HUDEP-2 (cell line): ENCODE data around the gene DNM3.
"Not testable (repeated sequence)": the region's sequence is repeated elsewhere in the genome, so short reads cannot be mapped to it uniquely, and the experiment has no call there.

Experiments used
- DNase-seq, 76 experiments: peaks; one replicate each; lab custom pipeline; 2025; ENCODE audit not compliant: unreplicated experiment in 76 of 76; lab: John Stamatoyannopoulos, UW

Gene DNM3

DNA sequence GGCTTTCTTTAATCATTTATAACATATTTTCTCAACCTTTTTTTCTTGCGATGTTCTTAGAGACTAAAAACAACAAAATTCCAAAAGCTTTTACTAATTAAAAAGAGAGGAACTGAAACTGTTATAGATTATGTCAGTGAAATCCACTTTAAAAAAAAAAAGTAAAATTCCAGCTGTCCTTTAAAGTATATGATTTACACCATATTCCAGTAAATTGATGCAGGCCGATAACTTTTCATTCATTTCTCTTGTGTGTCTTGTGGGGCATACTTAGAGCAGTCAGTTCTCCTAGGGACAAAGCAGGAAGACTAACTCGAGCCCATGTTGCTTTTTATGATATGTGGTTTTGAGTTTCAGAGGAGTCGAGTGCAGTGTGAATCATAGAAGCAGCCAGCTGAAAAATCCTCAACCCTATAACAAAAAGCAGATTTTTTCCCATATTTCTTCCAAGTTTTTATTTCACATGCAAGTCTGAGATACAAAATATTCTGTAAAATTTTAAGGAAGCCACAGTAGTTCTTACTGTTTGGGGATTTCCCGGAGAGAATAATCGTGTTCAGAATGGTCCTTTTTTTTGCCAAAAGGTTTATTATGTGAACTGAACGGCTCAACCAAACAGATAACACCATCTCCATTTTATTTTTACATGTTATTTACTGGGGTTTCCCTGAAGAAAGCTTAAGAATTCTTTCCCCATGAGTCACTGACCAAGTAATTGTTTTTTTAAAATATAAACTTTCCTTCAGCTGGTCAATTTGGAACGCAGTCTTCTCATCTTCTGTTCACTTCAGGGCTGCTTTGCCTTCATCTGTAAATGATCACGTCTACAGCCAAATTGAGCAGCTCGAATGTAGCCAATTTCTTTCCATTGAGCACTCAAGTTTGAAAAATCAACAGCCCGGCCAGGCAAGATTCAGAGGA, 502.2 kb downstream of the DNM3 start:
- DNase-seq, result no peak

DNA sequence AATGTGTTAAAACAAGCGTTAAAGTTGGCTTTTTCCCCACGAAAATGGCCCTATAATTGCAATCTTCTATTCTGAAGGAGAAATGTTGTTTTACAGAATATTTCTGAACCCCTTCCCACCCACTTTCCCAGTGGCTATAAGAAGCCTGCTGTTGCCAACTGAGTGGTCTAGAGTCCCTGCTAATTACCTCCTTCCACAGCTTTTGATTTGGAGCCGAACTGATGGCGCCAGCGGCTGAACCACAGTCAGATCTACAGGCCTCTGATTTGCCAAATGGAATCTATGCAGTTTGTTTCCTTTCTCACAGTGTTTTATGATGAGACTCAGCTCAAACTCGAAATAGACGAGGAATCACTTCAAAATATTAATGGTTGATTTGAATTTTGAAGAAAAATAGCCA, 503.1 kb downstream of the DNM3 start:
- DNase-seq, result no peak

DNA sequence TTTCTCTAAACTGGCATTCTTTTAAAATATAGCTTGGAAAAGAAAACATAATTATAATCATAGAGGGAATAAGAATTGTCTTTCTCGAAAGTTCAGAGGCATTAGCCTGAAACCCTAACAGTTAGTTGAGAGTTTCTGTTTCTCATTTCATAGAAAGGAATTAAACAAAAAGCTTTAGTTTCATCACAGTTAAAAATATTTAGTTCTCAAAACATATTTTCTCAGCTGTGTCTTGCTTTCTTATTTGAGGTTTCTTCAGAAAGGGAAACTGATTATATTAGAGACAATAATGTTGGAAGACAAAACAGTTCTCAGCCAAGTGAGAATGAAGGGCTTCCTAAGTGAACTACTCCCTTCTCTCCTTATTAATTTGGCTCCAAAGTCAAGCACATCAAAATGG, 503.8 kb downstream of the DNM3 start:
- no peak for DNase-seq

GRCh38 chr1:172347416-172347815, 506.1 kb downstream of the DNM3 start:
- no peak for DNase-seq

GRCh38 chr1:172350856-172351255, 509.6 kb downstream of the DNM3 start:
- DNase-seq, result no peak

GRCh38 chr1:172351346-172351745, 510.0 kb downstream of the DNM3 start:
- no peak for DNase-seq

DNA sequence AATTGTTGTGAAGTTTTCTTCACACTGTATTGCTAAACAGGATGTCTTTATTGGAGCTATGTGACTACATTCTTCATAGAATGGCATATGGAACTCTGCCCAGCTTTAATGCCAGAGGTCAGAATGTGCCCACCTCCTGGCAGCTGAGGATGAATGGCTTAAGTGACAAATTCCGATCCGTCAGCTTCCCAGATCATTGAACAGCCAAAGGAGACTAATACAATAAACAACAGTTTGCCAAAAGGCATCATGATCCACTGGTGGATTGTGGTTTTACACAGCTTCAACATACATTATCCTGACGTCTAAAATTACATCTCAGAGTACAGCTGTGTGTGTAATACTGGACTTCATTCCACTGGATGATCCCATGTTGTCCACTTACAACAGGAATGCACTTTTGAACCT, 510.5 kb downstream of the DNM3 start:
- DNase-seq, result no peak

GRCh38 chr1:172352435-172352834, 511.1 kb downstream of the DNM3 start:
- DNase-seq, result no peak

GRCh38 chr1:172354291-172355274, 513.3 kb downstream of the DNM3 start:
- DNase-seq, result no peak

GRCh38 chr1:172356620-172357019, 515.3 kb downstream of the DNM3 start:
- peak in 1 of 76 experiments; percentile 8 for DNase-seq

DNA sequence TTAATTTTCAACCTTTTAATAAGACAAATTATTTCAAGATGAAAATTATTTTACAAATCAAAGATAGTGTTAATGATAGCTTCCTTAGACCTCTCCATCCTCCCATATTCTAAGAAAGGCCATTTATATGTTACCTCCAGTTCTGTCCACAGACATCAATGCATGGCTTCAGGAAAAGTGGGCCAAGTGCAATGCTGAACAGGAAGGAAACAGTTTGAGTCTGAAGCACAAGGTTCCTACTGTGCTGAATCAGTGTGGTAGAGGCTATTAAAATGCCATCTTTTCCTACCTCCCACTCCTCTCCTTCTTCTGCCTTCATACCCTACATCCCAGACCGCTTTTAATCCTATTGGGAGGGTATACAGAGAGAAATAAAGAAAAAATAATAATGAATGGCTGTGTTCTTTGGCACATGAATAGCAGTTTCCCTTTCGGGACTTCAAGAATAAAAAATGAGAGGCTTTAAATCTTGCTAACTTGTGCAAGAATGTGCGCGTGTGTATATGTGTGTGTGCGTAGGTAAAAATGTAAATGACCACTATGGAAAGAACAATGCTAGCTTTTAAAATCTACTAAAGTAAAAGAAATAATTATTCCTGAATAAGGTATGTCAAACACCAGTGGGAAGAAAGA, 516.6 kb downstream of the DNM3 start:
- DNase-seq, result no peak

- no peak for DNase-seq
These were observed 518.2 kb downstream of the DNM3 start for GRCh38 chr1:172359491-172359999.

- no peak for DNase-seq
These were observed 519.2 kb downstream of the DNM3 start for GRCh38 chr1:172360511-172360910.

DNA sequence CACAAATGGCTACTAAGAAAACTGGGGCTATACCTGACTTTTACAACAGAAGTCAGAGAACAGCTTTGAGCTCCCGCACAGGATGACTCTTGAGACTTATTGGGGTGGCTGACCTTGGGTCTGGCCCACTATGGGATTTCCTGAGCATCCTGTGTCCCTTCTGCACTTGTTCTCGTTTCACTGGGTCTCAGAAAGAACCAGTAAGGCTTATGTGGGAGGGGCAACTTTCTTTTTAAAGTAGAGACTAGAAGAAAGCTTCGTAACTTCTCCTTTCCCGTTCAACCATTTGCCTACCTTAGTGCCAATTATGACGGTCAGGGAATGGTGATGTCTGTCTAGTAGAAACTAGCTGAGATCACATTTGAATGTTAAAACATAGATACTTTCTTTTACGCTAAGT, 519.7 kb downstream of the DNM3 start:
- no peak for DNase-seq

GRCh38 chr1:172363852-172364251, 522.6 kb downstream of the DNM3 start:
- DNase-seq, result no peak

GRCh38 chr1:172371646-172372045, 530.3 kb downstream of the DNM3 start:
- not testable (repeated sequence) for DNase-seq

DNA sequence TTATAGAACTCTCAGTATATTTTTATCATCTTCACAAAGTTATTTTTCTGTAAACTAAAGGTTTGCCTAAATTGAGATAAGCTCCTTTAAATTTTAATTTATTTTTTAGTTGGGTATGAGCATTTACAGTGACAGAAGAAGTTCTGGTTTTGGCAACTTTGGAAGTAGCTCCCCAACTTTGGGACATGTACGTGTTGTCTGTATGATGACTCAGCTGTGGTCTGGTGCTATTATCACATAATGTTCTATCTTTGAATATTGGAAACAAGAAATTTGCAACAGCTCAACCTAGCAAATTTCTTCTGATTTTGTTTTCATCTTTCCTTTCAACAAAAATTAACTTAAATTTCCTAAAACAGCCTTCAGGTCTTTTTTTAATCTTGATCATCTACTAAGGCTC, 532.6 kb downstream of the DNM3 start:
- no peak for DNase-seq

DNA sequence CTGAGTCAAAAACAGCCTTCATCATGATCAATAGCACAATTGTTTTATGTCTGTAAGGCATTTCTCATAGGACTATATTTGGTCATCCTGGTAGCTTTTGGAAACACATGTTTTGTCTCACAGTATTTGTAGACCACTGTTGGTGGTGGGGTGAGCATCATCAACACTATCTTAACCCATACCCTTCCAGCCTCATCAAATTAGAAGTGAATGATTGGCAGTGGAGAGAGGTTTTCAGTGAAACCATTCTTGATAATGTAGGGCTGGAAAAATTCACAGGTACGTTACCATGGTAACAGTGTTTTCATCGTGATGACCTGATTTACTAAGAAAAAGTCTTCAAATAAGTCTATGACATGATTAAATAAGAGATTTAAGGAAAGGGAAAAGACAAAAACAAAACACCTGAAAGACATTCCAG, 533.9 kb downstream of the DNM3 start:
- no peak for DNase-seq

DNA sequence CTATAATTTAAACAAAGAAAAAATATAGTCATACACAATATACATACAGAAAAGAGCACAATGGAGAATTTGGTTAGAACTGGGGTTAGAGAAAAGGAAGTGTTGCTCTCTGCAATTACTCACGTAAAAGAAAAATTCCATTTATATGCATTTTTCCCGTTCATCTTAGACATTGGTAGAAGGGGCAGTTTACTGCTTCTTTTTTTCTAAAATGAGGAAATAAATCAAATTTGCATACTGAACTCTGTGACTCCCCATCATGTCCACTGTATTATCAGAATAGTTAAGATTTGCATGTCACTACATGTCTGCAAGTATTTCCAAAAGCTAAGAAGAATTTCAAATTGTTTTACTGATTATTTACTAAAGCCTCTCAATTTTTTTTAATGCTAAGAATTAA, 535.1 kb downstream of the DNM3 start:
- DNase-seq, result no peak

GRCh38 chr1:172377565-172377964, 536.3 kb downstream of the DNM3 start:
- no peak for DNase-seq
